A549 treated with RU486 at 1 μM for 4 hours (cell line): ENCODE measurements around the gene PRRX1. TPM values are rescaled to one million over a fixed set of nuclear protein-coding genes. Genes with fewer than 3 reads are reported as not detected.

Source experiments
- total RNA-seq: library from RNA; stranded (reverse); fragments of 200-300 nt; extraction: Qiagen RNA extraction; gene quantifications from 5 replicates; pipeline ENCODE4 v1.2.3, GENCODE V29; 2022; ENCODE audit warnings: low read depth

The PRRX1 gene
- total RNA-seq = 0.02 TPM in 1 of 5 replicates, not detected in the others

GRCh38 chr1:170664093-170664827 is at the start of gene PRRX1:
Gene PRRX1, plus strand, starts transcription at chr1:170664131. Its CDS starts 88 bp downstream, at chr1:170664219.

Other genes starting within 250 kb of the PRRX1 start
- 6.7 to 8.9 TPM (median 8.7 TPM) in 5 replicates for gene GORAB, start 132.0 kb upstream of the PRRX1 start, total RNA-seq